Activated CD8-positive, alpha-beta T cell treated with anti-CD3 and anti-CD28 coated beads for 36 hours (primary cell): ENCODE data around the gene CCDC12. TPM values are rescaled to one million over a fixed set of nuclear protein-coding genes. Genes with fewer than 3 reads are reported as not detected.

ENCODE experiments used
- ATAC-seq: fragments of 200-7000 bp; cut with Tn5 transposase; one replicate; pipeline ENCODE4 v1.10.0; 2021; ENCODE audit warnings: mild to moderate bottlenecking, moderate library complexity
- CTCF ChIA-PET: fragments of 350-600 bp; sonication (Branson Sonifier 250); formaldehyde crosslinking; loops from one replicate; lab custom pipeline; 2021; ENCODE audit warnings: antibody characterized with exemption; lab: Charles Lee
- POLR2A ChIA-PET: fragments of 350-600 bp; sonication (Branson Sonifier 250); formaldehyde crosslinking; loops from one replicate; lab custom pipeline; 2021; ENCODE audit warnings: antibody characterized with exemption; lab: Charles Lee
- DNase-seq: peaks from one replicate; pipeline ENCODE4 v3.0.0-alpha.2; 2020
- H3K27ac Mint-ChIP-seq: one replicate; pipeline ENCODE4 v1.8.0; 2021; ENCODE audit warnings: mild to moderate bottlenecking, mixed read lengths
- H3K27me3 Mint-ChIP-seq: one replicate; pipeline ENCODE4 v1.8.0; 2021; ENCODE audit warnings: mixed read lengths
- H3K36me3 Mint-ChIP-seq: one replicate; pipeline ENCODE4 v1.8.0; 2021; ENCODE audit warnings: low read depth, mixed read lengths
- H3K4me1 Mint-ChIP-seq: one replicate; pipeline ENCODE4 v1.8.0; 2021; ENCODE audit warnings: low read depth, mixed read lengths
- H3K4me3 Mint-ChIP-seq: one replicate; pipeline ENCODE4 v1.8.0; 2021; ENCODE audit warnings: mild to moderate bottlenecking, moderate library complexity, mixed read lengths
- H3K9me3 Mint-ChIP-seq: one replicate; pipeline ENCODE4 v1.8.0; 2021; ENCODE audit warnings: mixed read lengths
- CTCF ChIP-seq: fragments of 200-600 bp; IDR thresholded peaks from one replicate; pipeline ENCODE4 v1.8.0; 2022; ENCODE audit warnings: antibody characterized with exemption, mild to moderate bottlenecking
- intact Hi-C: fragments of 100-400 bp; cut with micrococcal nuclease; formaldehyde crosslinking; loops from one replicate; pipeline ENCODE4 v1.10.0; 2022
- total RNA-seq, 2 experiments: library from RNA; stranded (reverse); gene quantifications; one replicate each; pipeline ENCODE4 v1.2.3, GENCODE V29; 2021

CCDC12 gene
- total RNA-seq, 2 experiments from 2014 or later: 51.2 to 51.6 TPM

- Mint-ChIP-seq H3K9me3 (no peaks in the 10 kb centered on the region), H3K4me1 (peaks cover 6% of the 10 kb centered on the region), H3K36me3 (no peaks in the 10 kb centered on the region), H3K27ac (no peak overlapping the region), H3K27me3 (no peaks in the 10 kb centered on the region), H3K4me3 (no peak overlapping the region)
- no peak for TF ChIP-seq CTCF
- POLR2A ChIA-PET: no interaction called here
- ATAC-seq (no peak), DNase-seq (no peak)
- CTCF ChIA-PET: interaction anchor here (1.6 kb wide), 1 partner anchor 11 kb away, joined by 5 read pairs; no protein-coding TSS in a partner anchor
- intact Hi-C loops: no loop called here
Measured at GRCh38 chr3:46905661-46906451, 70.7 kb downstream of the CCDC12 start.

- Mint-ChIP-seq H3K9me3 (no peaks in the 10 kb centered on the region), H3K27me3 (no peaks in the 10 kb centered on the region), H3K4me1 (peaks cover 6% of the 10 kb centered on the region), H3K36me3 (no peaks in the 10 kb centered on the region), H3K4me3 (no peak overlapping the region), H3K27ac (no peak overlapping the region)
- CTCF ChIA-PET: no interaction called here
- TF ChIP-seq CTCF: no peak
- intact Hi-C loops: no loop called here
- POLR2A ChIA-PET: no interaction called here
- DNase-seq: no peak
- ATAC-seq: no peak
Measured at GRCh38 chr3:46905213-46905560, 71.4 kb downstream of the CCDC12 start.

- H3K27ac Mint-ChIP-seq: no peak overlapping the region
- POLR2A ChIA-PET: no interaction called here
- intact Hi-C loops: no loop called here
Measured at GRCh38 chr3:46904303-46905212, 72.0 kb downstream of the CCDC12 start.

GRCh38 chr3:46903341-46904302, 72.9 kb downstream of the CCDC12 start:
- no peak for TF ChIP-seq CTCF
- intact Hi-C loops: no loop called here
- no peaks in the 10 kb centered on the region for H3K4me1 Mint-ChIP-seq
- H3K36me3 Mint-ChIP-seq: no peaks in the 10 kb centered on the region
- no peak overlapping the region for H3K27ac Mint-ChIP-seq
- H3K27me3 Mint-ChIP-seq: peaks cover 5% of the 10 kb centered on the region
- ChIA-PET POLR2A (no interaction called here), CTCF (no interaction called here)
- no peak overlapping the region for H3K4me3 Mint-ChIP-seq
- no peaks in the 10 kb centered on the region for H3K9me3 Mint-ChIP-seq
- no peak for DNase-seq
- no peak for ATAC-seq

More at GRCh38 chr3:46904303-46905212, 72.0 kb downstream of the CCDC12 start:
- no peak overlapping the region for H3K4me3 Mint-ChIP-seq
- ATAC-seq: no peak
- no peaks in the 10 kb centered on the region for H3K27me3 Mint-ChIP-seq
- H3K9me3 Mint-ChIP-seq: no peaks in the 10 kb centered on the region
- no peak for TF ChIP-seq CTCF
- peaks cover 5% of the 10 kb centered on the region for H3K4me1 Mint-ChIP-seq
- CTCF ChIA-PET: no interaction called here
- no peak for DNase-seq
- no peaks in the 10 kb centered on the region for H3K36me3 Mint-ChIP-seq
